Stimulated activated CD4-positive, alpha-beta T cell treated with anti-CD3 and anti-CD28 coated beads, Interleukin-4, amount 100 ng/mL, for 4 hours (primary cell): ENCODE results near the gene FADS2.
A peak's percentile ranks its signal among the peaks of the same experiment; 100 is the strongest.

ENCODE experiments used
- DNase-seq, 2 experiments: peaks; one replicate each; pipeline ENCODE4 v3.0.0-alpha.2; 2020

The FADS2 gene

GRCh38 chr11:61891331-61892084 lies 63.4 kb downstream of the FADS2 start, which contains the start of gene FADS3:
FADS3 (minus strand) TSS chr11:61891545; CDS start chr11:61891381, 164 bp downstream.
- DNase-seq = peak; percentile 44 to 58

GRCh38 chr11:61892085-61892370 lies 63.9 kb downstream of the FADS2 start:
- DNase-seq = no peak

- no peak for DNase-seq
These were observed 65.9 kb downstream of the FADS2 start for GRCh38 chr11:61893981-61894380.

GRCh38 chr11:61895046-61895717 lies 67.1 kb downstream of the FADS2 start:
- DNase-seq = no peak

GRCh38 chr11:61895718-61896059 lies 67.6 kb downstream of the FADS2 start:
- no peak for DNase-seq

GRCh38 chr11:61896665-61897386 lies 68.7 kb downstream of the FADS2 start:
- DNase-seq = no peak

- DNase-seq = peak; percentile 65 to 76
These were observed 69.5 kb downstream of the FADS2 start for GRCh38 chr11:61897387-61898246.

GRCh38 chr11:61898247-61898582 lies 70.1 kb downstream of the FADS2 start:
- DNase-seq = no peak

GRCh38 chr11:61899146-61899841 lies 71.2 kb downstream of the FADS2 start:
- peak; percentile 82 to 92 for DNase-seq

GRCh38 chr11:61900251-61900650 lies 72.2 kb downstream of the FADS2 start:
- no peak for DNase-seq

GRCh38 chr11:61901397-61901796 lies 73.3 kb downstream of the FADS2 start:
- DNase-seq = no peak

GRCh38 chr11:61902313-61902712 lies 74.2 kb downstream of the FADS2 start:
- no peak for DNase-seq

- DNase-seq = no peak
These were observed 75.7 kb downstream of the FADS2 start for GRCh38 chr11:61903845-61904244.

- no peak for DNase-seq
These were observed 76.5 kb downstream of the FADS2 start for GRCh38 chr11:61904539-61905048.

GRCh38 chr11:61905067-61905696 lies 77.1 kb downstream of the FADS2 start:
- no peak for DNase-seq

GRCh38 chr11:61905801-61906521 lies 77.9 kb downstream of the FADS2 start:
- no peak for DNase-seq

GRCh38 chr11:61906522-61906909 lies 78.4 kb downstream of the FADS2 start:
- DNase-seq = no peak

- no peak for DNase-seq
These were observed 79.2 kb downstream of the FADS2 start for GRCh38 chr11:61907282-61907681.

GRCh38 chr11:61907871-61908729 lies 80.0 kb downstream of the FADS2 start:
- no peak for DNase-seq

- DNase-seq = no peak
These were observed 80.7 kb downstream of the FADS2 start for GRCh38 chr11:61908730-61909316.
